D721Med (cell line): ENCODE data around the gene TFIP11.

Experiments
- DNase-seq: peaks from one replicate; pipeline ENCODE4 v3.0.0; 2011; ENCODE audit warnings: low spot score; ENCODE audit not compliant: insufficient read length
- FAIRE-seq: peaks from 2 replicates; lab custom pipeline; 2011; peaks lifted over from hg19 to GRCh38; lab: Jason Lieb, UNC
- CTCF ChIP-seq: IDR thresholded peaks from 2 replicates; pipeline ENCODE4 v1.5.1; 2012; ENCODE audit warnings: mild to moderate bottlenecking, control low read depth; ENCODE audit not compliant: insufficient read depth; ENCODE audit errors: missing control alignments

The TFIP11 gene

GRCh38 chr22:26494506-26494905 lies 17.8 kb downstream of the TFIP11 start:
- no peak for DNase-seq
- no peak for TF ChIP-seq CTCF
- FAIRE-seq = no peak

- no peak for TF ChIP-seq CTCF
- no peak for DNase-seq
- no peak for FAIRE-seq
Observed at GRCh38 chr22:26492220-26492619, 20.1 kb downstream of the TFIP11 start.

- DNase-seq (no peak), FAIRE-seq (no peak)
- no peak for TF ChIP-seq CTCF
Observed at GRCh38 chr22:26489447-26490036, 22.7 kb downstream of the TFIP11 start.

- FAIRE-seq (no peak), DNase-seq (no peak)
- TF ChIP-seq CTCF = no peak
Observed at GRCh38 chr22:26487996-26488395, 24.3 kb downstream of the TFIP11 start.

GRCh38 chr22:26486394-26486793 lies 25.9 kb downstream of the TFIP11 start:
- no peak for TF ChIP-seq CTCF
- no peak for DNase-seq

GRCh38 chr22:26485806-26486390 lies 26.4 kb downstream of the TFIP11 start:
- no peak for FAIRE-seq
- no peak for TF ChIP-seq CTCF
- DNase-seq = no peak

More at GRCh38 chr22:26486394-26486793, 25.9 kb downstream of the TFIP11 start:
- no peak for FAIRE-seq

GRCh38 chr22:26485013-26485412 lies 27.3 kb downstream of the TFIP11 start:
- DNase-seq (no peak), FAIRE-seq (no peak)
- TF ChIP-seq CTCF = no peak
